Ovary (tissue), 3 donors: Measurements from ENCODE around the gene ARG2.

ENCODE experiments used
- EP300 ChIP-seq: sonication (generic); formaldehyde crosslinking; IDR thresholded peaks from one replicate; pipeline ENCODE4 v1.6.1; 2017; ENCODE audit warnings: antibody characterized with exemption
- POLR2A ChIP-seq: fragments of 450-650 bp; IDR thresholded peaks from one replicate; pipeline ENCODE4 v1.6.1; 2017; ENCODE audit warnings: antibody characterized with exemption, mild to moderate bottlenecking, moderate library complexity
- TF ChIP-seq, protein P1 (sequence below), 3 donors: fragments of 450-650 bp in 2 of 3; fragments of 200-600 bp in 1 of 3; IDR thresholded peaks; one replicate each; pipeline versions ENCODE4 v1.5.1 to v1.8.0; 2016 to 2022; ENCODE audit warnings: antibody characterized with exemption in 3 of 3, mild to moderate bottlenecking in 1 of 3
- donor health status: DM: no; HTN: no; CAD: no.

DNA sequence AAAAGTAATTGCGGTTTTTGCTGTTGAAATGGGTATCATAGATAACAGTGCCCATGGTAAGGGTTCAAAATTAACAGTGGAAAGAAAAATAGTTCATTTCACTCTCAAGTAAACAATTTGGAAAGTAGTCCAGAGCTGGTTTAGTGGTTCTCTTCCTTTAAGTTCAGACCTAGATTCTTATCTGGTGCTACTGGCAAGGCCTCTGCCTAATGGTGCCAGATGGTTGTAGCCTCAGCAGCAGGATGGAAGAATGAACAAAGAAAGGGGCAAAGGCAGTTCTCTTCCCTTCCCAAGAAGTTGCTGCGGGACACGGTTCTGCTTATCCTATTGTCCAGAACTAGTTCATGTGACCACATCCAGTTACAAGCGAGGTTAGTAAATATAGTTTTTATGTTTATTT lies 10.5 kb downstream of the ARG2 start:
- TF ChIP-seq POLR2A, result no peak
- TF ChIP-seq, protein P1, sequence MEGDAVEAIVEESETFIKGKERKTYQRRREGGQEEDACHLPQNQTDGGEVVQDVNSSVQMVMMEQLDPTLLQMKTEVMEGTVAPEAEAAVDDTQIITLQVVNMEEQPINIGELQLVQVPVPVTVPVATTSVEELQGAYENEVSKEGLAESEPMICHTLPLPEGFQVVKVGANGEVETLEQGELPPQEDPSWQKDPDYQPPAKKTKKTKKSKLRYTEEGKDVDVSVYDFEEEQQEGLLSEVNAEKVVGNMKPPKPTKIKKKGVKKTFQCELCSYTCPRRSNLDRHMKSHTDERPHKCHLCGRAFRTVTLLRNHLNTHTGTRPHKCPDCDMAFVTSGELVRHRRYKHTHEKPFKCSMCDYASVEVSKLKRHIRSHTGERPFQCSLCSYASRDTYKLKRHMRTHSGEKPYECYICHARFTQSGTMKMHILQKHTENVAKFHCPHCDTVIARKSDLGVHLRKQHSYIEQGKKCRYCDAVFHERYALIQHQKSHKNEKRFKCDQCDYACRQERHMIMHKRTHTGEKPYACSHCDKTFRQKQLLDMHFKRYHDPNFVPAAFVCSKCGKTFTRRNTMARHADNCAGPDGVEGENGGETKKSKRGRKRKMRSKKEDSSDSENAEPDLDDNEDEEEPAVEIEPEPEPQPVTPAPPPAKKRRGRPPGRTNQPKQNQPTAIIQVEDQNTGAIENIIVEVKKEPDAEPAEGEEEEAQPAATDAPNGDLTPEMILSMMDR (IDR thresholded peaks at IDR 0.05), result no peak
- no peak for TF ChIP-seq EP300
